Subcutaneous adipose tissue (tissue), 4 donors: ENCODE measurements around the gene SLC28A3. TPM values are rescaled to one million over a fixed set of nuclear protein-coding genes. Genes with fewer than 3 reads are reported as not detected.

ENCODE experiments used
- CTCF ChIP-seq: fragments of 450-650 bp; IDR thresholded peaks from one replicate; pipeline ENCODE4 v1.5.1; 2016; ENCODE audit warnings: low read depth, mild to moderate bottlenecking, control low read depth, antibody characterized with exemption, moderate library complexity
- total RNA-seq, 4 donors: library from RNA; depleted of rRNA; stranded (reverse); fragments of >200 nt; gene quantifications; one replicate each; pipeline ENCODE4 v1.1.0, GENCODE V29; 2016

The SLC28A3 gene
- total RNA-seq, 4 donors from 2014 or later: 0.16 to 3.2 (median 0.22) TPM; not detected in 1

- TF ChIP-seq CTCF: no peak
Observed at GRCh38 chr9:84361645-84362044, 21.1 kb upstream of the SLC28A3 start.

GRCh38 chr9:84357275-84357674 lies 16.7 kb upstream of the SLC28A3 start:
- TF ChIP-seq CTCF: no peak

GRCh38 chr9:84354035-84354434 lies 13.5 kb upstream of the SLC28A3 start:
- TF ChIP-seq CTCF: no peak

GRCh38 chr9:84349671-84350070 lies 9.1 kb upstream of the SLC28A3 start:
- no peak for TF ChIP-seq CTCF

- no peak for TF ChIP-seq CTCF
Observed at GRCh38 chr9:84343111-84343521, 2.6 kb upstream of the SLC28A3 start.

- no peak for TF ChIP-seq CTCF
Observed at GRCh38 chr9:84339962-84340361, 596 bp downstream of the SLC28A3 start.

GRCh38 chr9:84339503-84339902 lies 1.1 kb downstream of the SLC28A3 start:
- TF ChIP-seq CTCF: no peak
